PC-9 (cell line): ENCODE data around the gene TNFRSF4. TPM values are rescaled to one million over a fixed set of nuclear protein-coding genes. Genes with fewer than 3 reads are reported as not detected.

Experiments used
- BruUV-seq: library from RNA; stranded (reverse); fragments of 400-500 nt; replicated peaks from 2 replicates; lab custom pipeline; 2021; lab: Mats Ljungman, UMichigan
- CTCF ChIA-PET: fragments of 300-600 bp; sonication (Branson Sonifier 250); formaldehyde crosslinking; loops from one replicate; lab custom pipeline; 2022; ENCODE audit warnings: antibody characterized with exemption; lab: Charles Lee
- POLR2A ChIA-PET: fragments of 300-600 bp; sonication (Branson Sonifier 250); formaldehyde crosslinking; loops from one replicate; lab custom pipeline; 2022; ENCODE audit warnings: antibody characterized with exemption; ENCODE audit not compliant: unreplicated experiment; lab: Charles Lee
- DNase-seq, 2 experiments: peaks; one replicate each; pipeline versions ENCODE4 v3.0.0 to v3.0.0-alpha.2; 2015 to 2022; ENCODE audit warnings: mixed read lengths in 1 of 2
- H2AFZ ChIP-seq: fragments of 200-600 bp; sonication (generic); 2 replicates; pipeline ENCODE4 v1.8.1; 2017; ENCODE audit warnings: antibody characterized with exemption
- H3F3A ChIP-seq: fragments of 200-600 bp; sonication (generic); 2 replicates; pipeline ENCODE4 v1.8.1; 2017; ENCODE audit warnings: antibody characterized with exemption, mild to moderate bottlenecking, low read depth; ENCODE audit not compliant: insufficient read depth
- H3K27ac ChIP-seq: fragments of 200-600 bp; sonication (generic); 2 replicates; pipeline ENCODE4 v1.6.1; 2016; ENCODE audit warnings: mixed run types
- H3K27me3 ChIP-seq: fragments of 200-600 bp; sonication (generic); 2 replicates; pipeline ENCODE4 v1.6.1; 2016; ENCODE audit warnings: low read depth, mixed run types; ENCODE audit not compliant: insufficient read depth
- H3K36me3 ChIP-seq: fragments of 200-600 bp; sonication (generic); 2 replicates; pipeline ENCODE4 v1.6.1; 2016; ENCODE audit warnings: low read depth, mixed run types
- H3K4me1 ChIP-seq: fragments of 200-600 bp; sonication (generic); replicated peaks from 2 replicates; pipeline ENCODE4 v1.6.1; 2016; ENCODE audit warnings: mixed run types; ENCODE audit not compliant: insufficient read depth
- H3K4me2 ChIP-seq: fragments of 200-600 bp; sonication (generic); 2 replicates; pipeline ENCODE4 v1.6.1; 2017; ENCODE audit warnings: mixed run types
- H3K4me3 ChIP-seq: fragments of 200-600 bp; sonication (generic); 2 replicates; pipeline ENCODE4 v1.6.1; 2016; ENCODE audit warnings: mixed run types
- H3K79me2 ChIP-seq: fragments of 200-600 bp; sonication (generic); 2 replicates; pipeline ENCODE4 v1.6.1; 2017; ENCODE audit warnings: low read depth, mixed run types
- H3K9me2 ChIP-seq: fragments of 200-600 bp; sonication (generic); 2 replicates; pipeline ENCODE4 v1.8.1; 2017; ENCODE audit warnings: mild to moderate bottlenecking; ENCODE audit not compliant: insufficient read depth
- H3K9me3 ChIP-seq: fragments of 200-600 bp; sonication (generic); 2 replicates; pipeline ENCODE4 v1.8.1; 2016; ENCODE audit warnings: low read depth; ENCODE audit not compliant: insufficient read depth
- H4K20me1 ChIP-seq: fragments of 200-600 bp; sonication (generic); 2 replicates; pipeline ENCODE4 v1.8.1; 2017; ENCODE audit not compliant: insufficient read depth
- CTCF ChIP-seq: fragments of 200-600 bp; sonication (generic); conservative IDR thresholded peaks from 2 replicates; pipeline ENCODE4 v1.6.1; 2017; ENCODE audit warnings: mixed run types, antibody characterized with exemption, mild to moderate bottlenecking, moderate library complexity
- EZH2 ChIP-seq: fragments of 200-600 bp; sonication (generic); IDR thresholded peaks from 2 replicates; pipeline ENCODE4 v1.8.0; 2017; ENCODE audit warnings: antibody characterized with exemption, low read depth
- intact Hi-C: fragments of 100-400 bp; cut with micrococcal nuclease; formaldehyde crosslinking; loops from one replicate; pipeline ENCODE4 v1.10.0; 2022; ENCODE audit not compliant: unreplicated experiment
- total RNA-seq: library from RNA; stranded (reverse); gene quantifications from 2 replicates; pipeline ENCODE4 v1.2.3, GENCODE V29; 2021

The TNFRSF4 gene
- total RNA-seq, 1 experiment from 2014 or later = 0.20 TPM

- H3K27me3 ChIP-seq = peaks cover 13% of the 10 kb centered on the region; the same call in 1 of the 2 replicates
- BruUV-seq = no TSS peak
- no peaks in the 10 kb centered on the region for H4K20me1 ChIP-seq
- TF ChIP-seq EZH2 (no peak), CTCF (no peak)
- no peaks in the 10 kb centered on the region for H3K9me3 ChIP-seq
- H2AFZ ChIP-seq = no peak overlapping the region
- no peaks in the 10 kb centered on the region for H3K36me3 ChIP-seq
- no peak overlapping the region for H3K4me2 ChIP-seq
- H3K4me3 ChIP-seq = no peak overlapping the region
- POLR2A ChIA-PET = no interaction called here
- intact Hi-C loops = loop anchor here (5.0 kb wide), 1 partner anchor 43 kb away; no protein-coding TSS in a partner anchor
- no peak for DNase-seq
- H3K27ac ChIP-seq = no peak overlapping the region
- H3F3A ChIP-seq = peaks cover 7% of the 10 kb centered on the region; the same call in 1 of the 2 replicates
- peaks cover 11% of the 10 kb centered on the region for H3K4me1 ChIP-seq
- CTCF ChIA-PET = no interaction called here
- no peaks in the 10 kb centered on the region for H3K9me2 ChIP-seq
- no peaks in the 10 kb centered on the region for H3K79me2 ChIP-seq
Observed at GRCh38 chr1:1204998-1205768, 8.8 kb downstream of the TNFRSF4 start.

GRCh38 chr1:1204425-1204920 lies 9.5 kb downstream of the TNFRSF4 start:
- Histone ChIP-seq H3K27me3 (peaks cover 13% of the 10 kb centered on the region; the same call in 1 of the 2 replicates), H4K20me1 (no peaks in the 10 kb centered on the region), H3K36me3 (no peaks in the 10 kb centered on the region), H3K79me2 (no peaks in the 10 kb centered on the region), H3K9me3 (no peaks in the 10 kb centered on the region), H3K9me2 (no peaks in the 10 kb centered on the region), H3K4me1 (peaks cover 11% of the 10 kb centered on the region), H3K27ac (no peak overlapping the region), H3F3A (peaks cover 7% of the 10 kb centered on the region; the same call in 1 of the 2 replicates), H3K4me2 (no peak overlapping the region), H3K4me3 (no peak overlapping the region), H2AFZ (no peak overlapping the region)
- POLR2A ChIA-PET = no interaction called here
- CTCF ChIA-PET = no interaction called here
- TF ChIP-seq EZH2 = no peak
- no peak for TF ChIP-seq CTCF
- DNase-seq = no peak
- BruUV-seq = no TSS peak
- intact Hi-C loops = no loop called here

GRCh38 chr1:1203561-1204424 lies 10.2 kb downstream of the TNFRSF4 start:
- Histone ChIP-seq H3K9me2 (no peaks in the 10 kb centered on the region), H3K79me2 (no peaks in the 10 kb centered on the region), H3K4me1 (peaks cover 10% of the 10 kb centered on the region), H3F3A (peaks cover 7% of the 10 kb centered on the region; the same call in 1 of the 2 replicates), H4K20me1 (no peaks in the 10 kb centered on the region), H2AFZ (no peak overlapping the region), H3K36me3 (no peaks in the 10 kb centered on the region), H3K27ac (no peak overlapping the region), H3K4me2 (no peak overlapping the region), H3K27me3 (peaks cover 13% of the 10 kb centered on the region; the same call in 1 of the 2 replicates), H3K9me3 (no peaks in the 10 kb centered on the region), H3K4me3 (no peak overlapping the region)
- intact Hi-C loops = no loop called here
- no TSS peak for BruUV-seq
- ChIA-PET CTCF (no interaction called here), POLR2A (no interaction called here)
- TF ChIP-seq CTCF (no peak), EZH2 (no peak)
- no peak for DNase-seq
